GM04504 (cell line): ENCODE data around the gene FSTL4.

Experiments
- DNase-seq: peaks from one replicate; pipeline ENCODE4 v3.0.0-alpha.2; 2012; ENCODE audit warnings: low read depth

FSTL4 gene

GRCh38 chr5:133478199-133478985 is 133.9 kb downstream of the FSTL4 start:
- no peak for DNase-seq

DNA sequence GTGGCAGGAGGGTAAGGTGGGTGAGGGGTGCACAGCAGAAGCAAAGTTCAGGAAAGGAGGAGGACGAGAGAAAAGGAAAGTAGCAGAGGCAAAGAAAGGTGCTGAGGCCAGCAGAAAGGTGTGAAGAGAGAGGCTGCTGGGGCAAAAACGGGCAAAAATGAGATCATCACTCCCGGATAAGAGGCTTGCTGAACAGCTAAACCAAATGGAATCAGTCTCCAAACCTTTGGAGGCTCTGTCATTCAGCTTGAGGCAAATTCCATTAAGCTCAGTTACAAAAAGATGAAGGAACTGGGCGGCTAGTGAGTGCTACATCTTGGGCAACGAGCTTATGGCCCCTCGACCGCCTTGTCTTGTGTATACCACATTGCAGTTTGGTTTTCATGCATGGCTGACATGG is 136.4 kb downstream of the FSTL4 start:
- DNase-seq: no peak

DNA sequence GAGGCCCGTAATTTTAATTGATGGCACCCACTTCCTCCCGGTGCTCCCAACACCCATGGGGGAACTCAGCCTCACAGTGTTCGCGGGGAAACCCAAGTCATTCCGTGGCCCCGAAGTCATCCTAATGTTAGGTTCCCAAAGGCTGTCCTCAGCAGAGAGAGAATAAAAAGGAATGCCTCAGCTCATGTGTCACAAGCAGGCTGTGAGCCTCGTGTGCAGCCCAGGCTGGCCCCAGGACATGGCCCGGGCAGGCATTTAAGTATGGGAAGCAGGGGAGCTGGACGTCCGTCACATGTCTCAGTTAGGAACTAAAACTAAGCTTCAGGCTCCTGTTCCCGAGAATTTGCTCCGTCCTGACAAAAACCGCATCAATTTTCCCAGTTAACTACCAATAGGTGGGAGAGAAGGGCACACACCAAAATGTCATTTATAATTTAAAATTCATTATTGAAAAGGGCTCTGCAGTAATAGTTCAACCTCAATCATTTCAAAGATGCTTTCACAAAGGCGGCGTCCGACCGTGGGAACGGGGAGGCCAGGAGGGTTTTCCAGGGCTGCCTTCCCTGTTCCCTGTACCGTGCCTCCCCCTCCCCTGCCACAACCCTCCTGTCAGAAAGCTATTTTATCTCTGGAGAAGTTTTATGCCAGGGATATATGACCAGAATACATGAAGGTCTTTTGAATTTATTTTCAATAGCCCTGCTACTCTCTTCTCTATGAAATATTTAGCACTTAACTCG is 137.3 kb downstream of the FSTL4 start:
- DNase-seq: no peak

GRCh38 chr5:133473291-133473690 is 139.1 kb downstream of the FSTL4 start:
- no peak for DNase-seq

DNA sequence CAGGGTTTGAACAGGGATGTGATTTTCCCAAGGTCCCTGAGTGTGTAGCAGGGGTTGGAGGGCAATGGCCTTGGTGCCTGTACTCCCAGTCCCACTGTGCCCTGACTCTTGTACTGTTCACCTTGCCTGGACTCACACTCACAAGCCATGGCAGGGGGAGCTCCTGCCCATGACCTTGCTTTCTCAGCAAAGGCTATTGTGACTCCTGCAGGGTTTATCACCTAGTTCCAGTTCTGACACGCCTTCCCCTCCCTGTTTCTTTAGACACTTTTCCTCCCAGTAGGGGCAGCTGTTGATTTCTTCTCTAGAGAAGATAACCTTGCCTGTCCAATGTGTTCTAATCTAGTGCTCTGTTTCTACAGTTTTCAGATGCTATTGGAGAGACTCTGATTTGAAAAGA is 139.5 kb downstream of the FSTL4 start:
- no peak for DNase-seq

DNA sequence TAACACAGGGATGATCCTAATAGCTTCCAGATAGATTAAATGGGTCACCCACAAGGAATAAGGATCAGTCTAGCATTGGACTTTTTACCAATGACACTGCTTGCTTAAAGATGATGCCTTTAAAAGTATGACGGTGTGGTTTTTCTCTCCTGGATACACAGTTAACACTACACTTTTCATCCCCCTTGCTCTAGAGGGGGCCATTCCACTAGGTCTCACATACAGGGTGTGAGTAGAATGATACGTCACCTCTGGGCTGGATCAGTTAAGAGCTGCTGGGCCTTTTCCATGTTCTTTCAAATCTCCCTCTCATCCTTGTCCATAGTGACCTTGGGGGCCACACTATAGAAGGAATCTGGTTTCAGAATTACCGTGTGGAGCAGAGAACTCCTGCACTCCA is 140.6 kb downstream of the FSTL4 start:
- no peak for DNase-seq

- no peak for DNase-seq
These were observed 141.5 kb downstream of the FSTL4 start for GRCh38 chr5:133470841-133471240.

- no peak for DNase-seq
These were observed 142.5 kb downstream of the FSTL4 start for GRCh38 chr5:133469846-133470245.

- no peak for DNase-seq
These were observed 143.1 kb downstream of the FSTL4 start for GRCh38 chr5:133469252-133469651.

GRCh38 chr5:133468596-133468995 is 143.7 kb downstream of the FSTL4 start:
- DNase-seq: no peak

- no peak for DNase-seq
These were observed 144.4 kb downstream of the FSTL4 start for GRCh38 chr5:133467826-133468463.

DNA sequence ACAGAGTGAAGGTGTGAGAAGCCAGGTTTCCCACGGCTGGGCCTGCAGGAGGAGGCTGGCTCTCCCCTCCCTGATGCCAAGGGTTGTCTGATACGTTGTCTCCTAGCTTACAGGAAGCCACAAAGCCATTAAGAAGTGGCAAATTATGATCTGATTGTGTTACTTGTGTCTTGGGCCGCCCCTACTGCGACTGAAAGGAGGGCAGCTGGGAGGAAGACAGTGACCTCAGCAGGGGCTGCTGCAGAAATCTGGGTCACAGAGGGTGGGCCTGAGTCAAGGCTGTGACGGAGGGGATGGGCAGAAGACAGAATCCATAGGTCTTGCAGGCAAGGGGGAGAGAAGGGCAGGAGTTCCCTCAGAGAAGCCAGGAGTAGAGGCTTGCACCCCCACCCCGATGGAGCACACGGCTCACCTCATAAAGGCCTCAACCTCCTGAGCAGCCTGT is 145.0 kb downstream of the FSTL4 start:
- DNase-seq: no peak

DNA sequence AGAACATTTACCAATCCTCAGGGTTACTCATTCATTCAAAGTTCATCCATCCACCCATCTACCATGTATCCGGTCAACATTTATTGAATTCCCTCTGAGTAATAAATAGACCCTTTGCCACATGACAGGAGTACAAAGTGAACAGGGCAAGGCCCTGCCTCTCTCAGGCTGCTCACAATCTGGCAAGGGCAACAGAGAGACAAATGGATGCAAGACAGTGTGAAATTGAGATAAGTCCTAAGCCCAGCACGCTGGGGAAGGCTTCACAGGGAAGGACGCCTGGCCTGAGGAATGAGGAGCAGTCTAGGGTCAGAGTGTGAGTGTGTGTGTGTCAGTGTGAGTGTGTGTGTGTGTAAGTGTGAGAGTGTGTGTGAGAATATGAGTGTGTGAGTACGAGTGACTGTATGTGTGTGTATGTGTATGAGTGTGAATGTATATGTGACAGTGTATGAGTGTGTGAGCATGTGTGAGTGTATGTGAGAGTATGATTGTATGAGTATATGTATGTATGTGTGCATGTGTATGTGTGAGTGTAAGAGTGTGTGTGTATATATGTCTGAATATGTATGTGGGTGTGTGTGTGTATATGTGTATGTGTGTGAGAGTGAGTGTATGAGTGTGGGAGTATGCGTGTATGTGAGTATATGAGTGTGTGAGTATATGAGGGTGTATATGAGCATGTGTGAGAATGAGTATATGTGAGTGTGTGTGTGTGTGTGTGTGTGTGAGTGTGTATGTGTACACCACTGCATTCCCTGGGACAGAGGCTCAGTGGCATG is 145.6 kb downstream of the FSTL4 start:
- DNase-seq: no peak

GRCh38 chr5:133464013-133464412 is 148.3 kb downstream of the FSTL4 start:
- DNase-seq: no peak

DNA sequence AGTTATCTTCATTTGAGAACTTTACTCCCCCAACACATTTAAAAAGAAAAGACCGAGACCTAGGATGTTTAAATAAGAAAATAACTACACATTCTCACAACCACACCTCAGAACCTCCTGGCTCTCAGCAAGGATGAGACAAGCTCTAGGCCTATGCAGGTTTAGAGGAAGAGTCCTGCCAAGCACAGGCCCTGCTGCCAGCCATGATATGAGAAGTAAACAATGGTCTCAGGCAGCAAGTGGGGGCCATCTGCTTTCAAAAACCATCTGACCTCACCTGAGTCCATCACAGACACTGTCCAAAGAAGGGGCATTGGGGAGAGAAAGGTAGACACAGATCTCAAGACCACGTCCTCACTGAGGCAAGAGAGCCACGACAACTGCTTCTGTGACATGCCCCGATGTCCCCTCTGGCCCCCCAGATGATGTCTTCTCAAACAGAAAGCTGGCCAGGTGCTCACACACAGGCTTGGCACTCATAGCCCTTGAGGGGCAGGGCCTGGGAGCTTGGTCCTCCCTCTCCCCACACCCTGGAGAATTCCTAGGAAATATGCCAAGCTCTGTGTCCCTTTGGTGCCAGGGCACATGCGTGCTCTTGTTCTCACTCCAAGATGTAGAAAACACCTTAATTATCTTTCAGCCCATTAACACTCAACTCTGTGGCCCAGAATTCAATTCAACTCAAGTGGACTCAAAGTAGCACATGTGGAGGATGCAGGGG is 150.4 kb downstream of the FSTL4 start:
- no peak for DNase-seq

DNA sequence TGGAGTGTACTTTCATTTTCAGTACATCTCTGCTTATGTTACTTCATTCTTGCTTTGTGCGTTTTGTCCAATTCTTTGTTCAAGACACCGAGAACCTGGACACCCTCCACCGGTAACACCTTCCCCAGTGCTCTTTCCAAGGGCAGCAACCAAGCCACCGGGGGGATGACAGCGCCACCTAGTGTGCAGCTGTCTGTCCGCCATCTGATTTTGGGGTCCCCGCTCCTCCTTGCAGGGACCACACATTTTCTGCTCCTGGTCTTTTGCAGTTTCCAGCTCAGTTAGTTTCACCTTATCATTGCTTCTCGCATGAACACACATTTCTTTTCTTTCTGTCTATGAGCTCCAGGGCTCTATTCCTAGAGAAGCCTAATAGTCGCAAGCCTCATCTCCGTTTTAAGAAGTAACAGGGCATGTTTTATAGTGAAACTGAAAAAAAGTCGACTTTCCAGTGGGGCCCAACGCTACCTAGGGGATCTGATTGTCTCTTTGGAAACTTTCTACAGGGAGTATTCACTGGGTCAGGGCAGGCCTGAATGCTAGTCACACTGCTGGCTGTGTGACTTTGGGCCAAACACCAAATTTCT is 152.1 kb downstream of the FSTL4 start:
- DNase-seq: no peak

DNA sequence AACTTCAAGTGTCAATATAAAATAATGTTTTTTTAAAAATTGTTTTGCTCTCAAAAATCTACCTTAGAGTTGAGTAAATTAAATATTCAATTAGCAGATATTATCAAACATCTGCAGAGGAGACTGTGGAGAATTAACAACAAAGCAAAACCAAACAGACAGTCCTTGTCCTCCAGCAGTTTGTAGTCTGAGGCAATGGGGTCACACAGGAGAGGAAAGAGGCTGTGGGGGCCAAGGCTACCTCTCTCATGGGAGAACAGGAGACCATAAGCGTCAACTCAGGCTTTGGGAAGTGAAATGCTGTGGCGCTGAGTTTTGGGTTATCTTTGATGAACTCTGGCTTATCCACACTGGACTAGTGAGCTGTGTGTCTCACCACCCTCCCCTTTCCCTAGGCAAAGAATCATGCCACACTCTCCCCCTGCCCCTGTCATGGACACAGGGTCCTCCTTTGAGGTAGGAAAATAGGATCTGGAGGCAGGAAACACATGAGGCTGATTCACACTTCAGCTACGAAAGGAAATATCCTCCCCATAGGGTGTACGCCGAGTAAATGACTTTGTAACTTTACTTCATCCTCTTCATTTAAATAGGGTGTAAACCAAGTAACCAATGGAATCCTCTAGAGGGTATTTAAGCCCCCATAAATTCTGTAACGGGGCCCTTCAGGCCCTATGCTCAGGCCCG is 152.7 kb downstream of the FSTL4 start:
- no peak for DNase-seq

DNA sequence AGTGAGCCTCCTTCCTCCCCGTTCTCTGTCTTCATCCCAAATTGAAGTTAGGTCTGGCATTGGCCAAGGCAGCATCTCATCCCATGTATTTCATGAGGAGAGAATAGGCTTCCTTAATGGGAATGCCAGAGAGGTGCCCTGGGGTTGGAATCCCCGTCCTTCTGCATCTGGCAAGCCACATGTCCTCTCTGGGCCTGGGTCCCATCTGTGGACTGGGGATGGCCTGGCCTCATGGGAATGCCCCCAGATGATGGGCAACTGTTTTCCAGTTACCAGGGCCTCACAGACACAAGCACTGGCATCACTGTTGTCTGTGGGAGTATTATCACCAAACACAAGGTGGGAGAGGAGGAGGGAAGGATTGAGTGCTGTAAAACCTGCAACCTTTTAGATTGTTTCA is 153.9 kb downstream of the FSTL4 start:
- no peak for DNase-seq

DNA sequence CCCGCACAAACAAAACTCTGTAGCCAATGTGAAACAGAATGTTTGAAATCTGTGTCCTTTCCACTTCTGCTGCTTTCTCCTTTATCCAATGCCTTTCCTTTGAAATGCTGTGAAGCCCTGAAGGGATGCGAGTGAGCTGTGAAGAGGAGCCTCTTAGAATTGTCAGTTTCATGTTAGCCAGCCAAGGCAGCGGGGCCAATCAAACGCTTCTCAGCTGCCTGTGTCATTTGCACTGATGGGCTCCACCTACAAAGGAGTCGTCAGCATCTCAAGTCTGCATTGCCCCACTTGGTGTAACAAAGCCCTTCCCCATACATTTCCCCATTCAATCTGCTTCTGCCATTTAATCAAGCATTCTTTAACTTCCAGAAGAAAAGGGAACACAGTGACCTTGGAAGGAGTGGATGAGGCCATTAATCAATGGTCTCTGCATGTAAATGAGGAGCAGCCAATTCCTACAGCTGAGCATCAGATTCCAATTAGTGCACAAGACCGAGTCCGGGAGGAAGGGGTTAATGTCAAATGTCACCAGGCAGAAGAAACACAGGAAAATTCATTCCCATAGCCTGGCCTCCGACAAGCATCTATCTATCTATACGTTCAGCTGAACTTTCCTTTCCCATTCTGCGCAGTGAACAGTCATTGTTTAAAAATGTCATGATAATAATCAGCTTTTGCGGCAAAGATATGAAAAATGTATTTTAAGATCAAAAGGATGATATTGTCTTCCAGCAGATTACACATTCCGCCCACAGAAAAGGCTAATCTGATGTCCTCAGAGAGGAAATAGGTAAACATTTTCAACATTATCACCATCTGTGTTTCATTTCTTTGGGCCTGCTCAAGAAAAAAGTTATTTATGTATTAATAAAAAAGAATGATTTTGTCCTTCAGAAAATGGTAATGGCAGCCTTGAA is 154.6 kb downstream of the FSTL4 start:
- DNase-seq: no peak
